DMS153 (cell line): ENCODE results near the gene SLC9C2.
"Not testable (repeated sequence)": the region's sequence is repeated elsewhere in the genome, so short reads cannot be mapped to it uniquely, and the experiment has no call there.

Experiments
- DNase-seq: peaks from one replicate; lab custom pipeline; 2025; lab: John Stamatoyannopoulos, UW

Gene SLC9C2

DNA sequence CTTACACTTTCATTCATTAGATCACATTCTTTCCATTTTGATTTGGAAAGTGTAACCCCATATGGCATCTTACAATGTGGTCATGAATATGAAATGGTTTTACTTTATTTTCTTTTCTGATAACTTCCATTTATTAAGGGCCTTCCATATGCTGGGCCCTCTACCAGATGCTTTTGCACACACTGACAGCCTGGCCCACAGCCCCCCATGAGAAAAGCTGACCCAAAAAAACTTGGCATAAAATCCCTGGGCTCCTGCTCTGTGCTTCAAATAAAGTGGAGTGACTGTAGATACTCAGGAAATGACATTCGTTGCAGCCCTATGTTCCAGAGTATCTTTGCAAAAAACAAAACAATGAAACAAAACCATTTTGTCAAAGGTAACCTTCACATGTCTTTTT is 76.9 kb downstream of the SLC9C2 start:
- DNase-seq = no peak

- no peak for DNase-seq
Observed at GRCh38 chr1:173523329-173523728, 79.5 kb downstream of the SLC9C2 start.

DNA sequence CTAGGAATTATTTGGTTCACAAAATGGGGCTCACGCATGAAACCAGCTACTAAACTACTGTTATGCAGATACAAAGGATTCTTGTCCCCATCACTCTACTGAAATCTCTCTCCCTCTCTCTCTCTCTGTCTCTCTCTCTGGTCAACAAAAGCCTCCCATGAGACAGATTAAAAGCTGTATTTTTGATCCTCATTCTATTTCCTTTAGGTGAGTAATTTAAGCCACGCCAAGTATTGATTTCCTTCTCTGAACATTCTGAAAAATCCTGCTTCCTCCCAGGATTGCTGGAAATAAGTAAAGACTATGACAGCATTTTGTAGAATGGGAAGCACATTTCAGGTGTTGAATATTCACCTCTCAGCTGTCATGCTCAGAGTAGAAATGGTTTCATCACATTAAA is 82.1 kb downstream of the SLC9C2 start:
- DNase-seq = no peak

GRCh38 chr1:173514503-173514902 is 88.4 kb downstream of the SLC9C2 start:
- DNase-seq = not testable (repeated sequence)

- DNase-seq = no peak
Observed at GRCh38 chr1:173509797-173510196, 93.1 kb downstream of the SLC9C2 start.

DNA sequence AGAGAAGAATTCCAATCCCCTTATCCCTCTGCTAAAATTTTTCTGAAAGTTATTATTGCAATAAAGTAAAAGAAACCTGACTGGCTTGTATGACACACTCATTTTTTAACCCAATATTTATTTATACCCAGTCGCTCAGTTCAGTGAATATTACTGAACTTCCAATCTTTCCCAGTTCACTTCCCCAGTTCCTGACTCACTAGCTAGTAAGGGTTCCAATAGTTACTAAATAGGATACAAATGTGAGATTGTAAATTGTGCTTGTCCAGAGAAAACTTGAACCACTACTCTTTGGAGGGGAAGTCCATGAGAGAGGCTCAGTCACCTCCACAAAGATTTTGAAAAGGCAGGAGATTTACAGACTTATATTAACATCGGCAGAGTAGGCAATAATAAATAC is 94.3 kb downstream of the SLC9C2 start:
- no peak for DNase-seq

DNA sequence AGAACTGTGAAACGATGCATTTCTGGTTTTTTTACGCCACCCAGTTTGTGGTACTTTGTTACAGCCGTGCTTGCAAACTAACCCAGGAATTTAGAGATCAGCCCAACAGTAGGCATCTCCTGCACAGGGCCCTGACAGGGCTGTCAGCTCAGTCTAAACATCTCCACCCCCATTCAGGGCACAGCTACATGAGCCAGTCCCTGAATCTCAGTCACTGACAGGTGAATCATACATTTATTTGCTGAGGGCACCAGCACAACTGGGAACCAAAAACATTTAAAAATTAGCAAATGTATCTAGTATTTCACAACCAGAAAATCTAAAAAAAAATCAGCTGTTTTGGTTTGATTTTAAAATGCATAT is 95.0 kb downstream of the SLC9C2 start:
- DNase-seq = no peak

GRCh38 chr1:173507205-173507846 is 95.5 kb downstream of the SLC9C2 start:
- no peak for DNase-seq

- DNase-seq = no peak
Observed at GRCh38 chr1:173506437-173506836, 96.4 kb downstream of the SLC9C2 start.

DNA sequence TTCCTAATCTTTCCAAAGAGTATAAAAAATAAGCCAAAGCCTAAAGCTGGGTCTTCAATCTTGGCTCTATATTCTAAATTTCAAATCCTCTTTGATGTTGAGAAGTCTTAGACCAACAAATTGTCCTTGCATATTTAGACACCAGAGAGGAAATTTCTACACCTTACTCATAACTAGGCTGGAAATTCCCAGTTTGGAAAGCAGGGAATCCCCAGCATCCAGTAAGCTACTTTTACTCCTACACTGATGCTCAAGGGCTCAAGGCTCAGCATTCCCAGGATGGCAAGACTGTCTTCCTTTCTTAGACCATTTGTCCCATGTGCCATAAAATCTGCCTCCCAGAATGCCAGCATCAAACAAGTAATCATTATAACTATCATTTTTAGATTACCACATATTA is 97.5 kb downstream of the SLC9C2 start:
- DNase-seq = no peak

DNA sequence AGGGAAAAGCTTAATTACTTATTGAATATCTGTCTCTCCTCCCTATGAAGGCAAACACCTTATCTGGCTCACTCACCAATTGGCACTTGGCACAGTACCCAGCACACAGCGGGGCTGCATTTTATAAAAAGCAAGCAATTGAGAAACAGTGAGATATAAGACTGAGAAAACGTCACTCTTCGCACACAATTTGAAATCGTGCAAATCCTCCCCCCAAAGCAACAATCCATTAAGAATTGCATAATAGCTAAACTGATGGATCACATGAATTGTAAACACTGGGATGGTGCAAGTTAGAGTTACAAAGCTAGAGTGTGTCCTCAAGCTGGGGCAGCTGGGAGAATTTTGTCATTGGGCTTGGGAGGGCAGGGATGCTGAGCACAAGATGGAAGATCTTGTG is 98.6 kb downstream of the SLC9C2 start:
- no peak for DNase-seq

DNA sequence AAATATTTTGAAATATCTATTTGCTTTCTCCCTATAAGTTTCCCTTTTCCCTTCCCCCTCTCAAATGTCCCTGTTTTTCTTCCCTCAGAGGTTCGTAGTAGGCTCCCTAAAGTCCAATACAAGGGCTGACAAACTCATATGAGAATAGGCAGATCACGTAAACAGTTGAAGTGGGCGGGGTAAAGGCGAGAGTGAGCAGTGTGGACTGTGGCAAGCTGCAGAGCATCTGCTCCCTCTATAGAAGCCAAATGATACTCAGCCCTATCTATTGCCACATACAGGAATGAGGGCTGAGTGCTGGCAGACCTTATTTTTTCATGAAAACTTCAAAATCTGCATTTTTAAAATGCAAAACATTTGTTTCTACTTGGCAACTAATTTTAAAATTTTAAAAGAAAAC is 99.5 kb downstream of the SLC9C2 start:
- no peak for DNase-seq

GRCh38 chr1:173502104-173502503 is 100.8 kb downstream of the SLC9C2 start:
- DNase-seq = no peak

DNA sequence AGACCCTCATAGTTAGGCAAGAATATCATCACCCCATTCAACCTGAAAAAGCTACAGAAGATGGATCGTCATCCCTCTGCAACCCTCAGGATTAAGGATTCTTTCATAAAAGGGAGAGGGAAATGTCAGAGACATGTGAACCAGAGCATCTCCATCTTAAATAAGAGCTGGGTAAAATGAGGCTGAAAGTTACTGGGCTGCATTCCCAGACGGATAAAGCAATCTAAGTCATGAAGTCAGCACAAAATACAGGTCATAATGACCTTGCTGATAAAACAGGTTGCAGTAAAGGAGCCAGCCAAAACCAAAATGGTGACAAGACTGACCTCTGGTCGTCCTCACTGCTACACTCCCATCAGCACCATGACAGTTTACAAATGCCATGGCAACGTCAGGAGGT is 103.1 kb downstream of the SLC9C2 start:
- no peak for DNase-seq

DNA sequence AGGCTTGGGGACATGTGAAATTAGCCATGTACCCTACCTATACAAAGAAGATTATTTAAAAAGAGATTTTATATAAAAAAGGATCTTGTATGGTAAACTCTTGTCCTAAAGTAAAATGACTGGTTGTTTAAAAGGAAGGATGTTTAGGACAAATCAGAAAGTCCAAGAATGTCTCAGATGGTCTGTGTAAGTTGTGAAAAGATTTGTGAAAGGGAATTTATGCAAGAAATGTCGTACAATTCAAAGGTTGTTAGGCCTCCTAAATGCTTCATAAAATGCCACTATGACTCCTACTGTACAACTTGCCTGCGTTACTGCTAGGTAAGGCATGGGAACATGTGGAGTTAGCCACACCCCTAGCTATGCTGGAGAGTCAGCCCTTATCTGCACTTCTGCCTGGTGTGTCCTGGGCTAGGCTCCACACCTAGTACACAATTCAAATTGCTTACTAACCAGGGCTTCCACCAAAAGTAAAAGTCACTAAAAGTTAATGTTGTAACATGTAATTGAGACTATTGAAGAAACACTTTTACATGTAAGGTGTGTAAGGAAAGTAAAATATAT is 106.0 kb downstream of the SLC9C2 start:
- no peak for DNase-seq

DNA sequence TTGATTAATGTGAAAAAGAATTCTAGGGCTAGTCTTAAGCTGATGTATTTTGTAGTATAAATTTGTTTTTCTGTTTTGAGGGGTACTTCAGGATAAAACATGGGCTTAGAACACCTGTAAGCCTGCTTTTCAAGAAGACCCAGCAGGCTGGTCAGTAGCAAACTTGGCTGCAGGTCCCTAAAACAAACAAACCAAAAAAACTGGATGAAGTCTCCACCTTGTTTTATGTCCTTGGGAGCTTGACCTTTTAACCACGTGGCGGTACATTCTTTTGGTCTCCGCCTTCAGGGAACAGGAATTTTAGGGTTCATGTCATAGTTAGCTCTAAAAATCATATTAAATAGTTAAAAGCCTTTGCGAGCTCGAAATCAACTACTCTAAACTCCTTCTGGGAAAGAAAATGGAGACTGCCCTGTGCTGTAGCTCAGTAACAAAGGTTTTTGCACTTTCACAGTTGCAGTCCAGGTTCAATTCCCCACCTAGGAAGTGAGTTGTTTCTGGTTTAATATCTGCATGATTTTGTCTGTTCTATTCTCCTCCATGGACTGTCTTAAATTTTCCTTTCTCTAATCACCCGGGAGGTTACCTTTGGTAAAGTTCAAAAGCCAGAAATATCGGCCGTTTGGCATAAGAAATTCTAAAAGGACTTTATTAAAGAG is 107.1 kb downstream of the SLC9C2 start:
- DNase-seq = no peak

DNA sequence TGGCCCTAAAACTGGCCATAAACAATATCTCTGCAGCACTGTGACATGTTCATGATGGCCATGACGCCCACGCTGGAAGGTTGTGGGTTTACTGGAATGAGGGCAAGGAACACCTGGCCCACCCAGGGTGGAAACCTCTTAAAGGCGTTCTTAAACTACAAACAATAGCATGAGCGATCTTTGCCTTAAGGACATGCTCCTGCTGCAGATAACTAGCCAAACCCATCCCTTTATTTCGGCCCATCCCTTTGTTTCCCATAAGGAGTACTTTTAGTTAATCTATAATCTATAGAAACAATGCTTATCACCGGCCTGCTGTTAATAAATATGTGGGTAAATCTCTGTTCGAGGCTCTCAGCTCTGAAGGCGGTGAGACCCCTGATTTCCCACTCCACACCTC is 109.7 kb downstream of the SLC9C2 start:
- not testable (repeated sequence) for DNase-seq

DNA sequence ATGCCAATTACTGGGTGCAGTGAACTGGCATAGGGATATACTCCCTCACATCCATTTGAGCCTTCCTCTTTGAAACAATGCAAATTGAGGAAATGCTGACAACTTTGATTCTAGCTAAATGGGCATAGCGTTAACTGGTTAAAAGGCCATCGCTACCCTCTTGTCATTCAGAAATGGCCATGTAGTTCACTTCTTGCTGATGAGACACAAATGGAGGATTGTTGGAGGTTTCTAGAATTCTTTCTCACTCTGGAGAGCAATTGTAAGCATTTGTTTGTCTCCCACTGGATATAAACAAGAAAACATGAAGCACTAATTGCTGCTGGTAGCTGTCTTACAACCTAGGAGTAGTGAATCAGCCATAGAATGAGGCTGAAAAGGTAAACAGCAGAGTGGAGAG is 111.4 kb downstream of the SLC9C2 start:
- DNase-seq = no peak

DNA sequence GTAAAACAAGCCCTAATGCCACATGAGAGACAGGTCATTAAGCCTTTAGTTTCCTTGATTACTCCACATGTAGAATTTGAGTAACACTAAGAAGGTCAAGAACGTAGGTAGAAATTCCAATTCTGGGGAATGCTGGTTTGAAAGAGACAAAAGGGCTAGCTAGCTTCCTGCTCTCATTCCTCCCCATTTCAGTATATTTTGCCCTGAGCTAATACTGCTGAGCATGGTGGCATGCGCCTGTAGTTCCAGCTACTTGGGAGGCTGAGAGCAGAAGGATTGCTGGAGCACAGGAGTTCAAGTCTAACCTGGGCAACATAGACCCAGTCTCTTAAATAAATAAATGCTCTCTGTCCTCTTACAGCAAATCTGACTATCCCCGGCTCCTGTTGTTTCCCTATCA is 112.9 kb downstream of the SLC9C2 start:
- no peak for DNase-seq

DNA sequence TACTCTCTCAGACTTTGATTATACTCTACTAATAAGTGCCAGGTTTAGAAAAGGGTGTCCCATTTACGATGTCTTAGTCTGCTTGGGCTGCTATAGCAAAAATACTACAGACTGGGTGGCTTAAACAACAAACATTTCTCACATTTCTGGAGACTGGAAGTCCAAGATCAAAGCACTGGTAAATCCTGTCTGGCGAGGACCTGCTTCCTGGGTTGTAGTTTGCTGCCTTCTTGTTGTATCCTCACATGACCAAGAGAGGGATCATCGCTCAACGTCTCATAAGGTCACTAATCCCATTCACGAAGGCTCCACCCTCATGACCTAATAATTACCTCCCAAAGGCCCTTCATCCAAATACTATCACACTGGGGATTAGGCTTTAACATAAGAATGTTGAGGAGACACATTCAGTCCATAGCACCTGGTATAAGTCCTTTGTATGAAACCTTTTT is 113.7 kb downstream of the SLC9C2 start:
- no peak for DNase-seq

GRCh38 chr1:173488001-173488400 is 114.9 kb downstream of the SLC9C2 start:
- no peak for DNase-seq

DNA sequence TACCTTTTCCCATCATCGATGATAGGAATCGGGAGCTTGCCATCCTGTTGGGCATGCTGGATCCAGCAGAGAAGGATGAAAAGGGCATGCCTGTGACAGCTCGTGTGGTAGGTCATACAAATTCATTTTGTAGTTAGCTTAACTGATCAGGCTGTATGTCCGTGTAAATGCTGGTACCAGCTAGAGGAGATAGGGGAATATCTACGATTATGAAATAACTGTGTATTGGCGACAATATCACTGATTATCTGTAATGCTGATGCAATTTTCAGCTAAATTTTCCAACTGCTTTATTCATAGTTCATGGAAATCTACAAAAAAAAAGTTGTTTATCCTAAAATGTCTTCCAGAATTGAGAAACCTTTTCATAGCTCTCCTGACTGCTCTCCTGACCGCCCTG is 117.5 kb downstream of the SLC9C2 start:
- DNase-seq = no peak

GRCh38 chr1:173484276-173484675 is 118.6 kb downstream of the SLC9C2 start:
- no peak for DNase-seq

- no peak for DNase-seq
Observed at GRCh38 chr1:173482683-173483082, 120.2 kb downstream of the SLC9C2 start.
